TTC549 (cell line): ENCODE results near the gene UNC80.

Experiments
- FAIRE-seq: peaks from 2 replicates; lab custom pipeline; 2012; peaks lifted over from hg19 to GRCh38; lab: Jason Lieb, UNC

Gene UNC80

GRCh38 chr2:209817844-209818271, 46.2 kb downstream of the UNC80 start:
- no peak for FAIRE-seq

DNA sequence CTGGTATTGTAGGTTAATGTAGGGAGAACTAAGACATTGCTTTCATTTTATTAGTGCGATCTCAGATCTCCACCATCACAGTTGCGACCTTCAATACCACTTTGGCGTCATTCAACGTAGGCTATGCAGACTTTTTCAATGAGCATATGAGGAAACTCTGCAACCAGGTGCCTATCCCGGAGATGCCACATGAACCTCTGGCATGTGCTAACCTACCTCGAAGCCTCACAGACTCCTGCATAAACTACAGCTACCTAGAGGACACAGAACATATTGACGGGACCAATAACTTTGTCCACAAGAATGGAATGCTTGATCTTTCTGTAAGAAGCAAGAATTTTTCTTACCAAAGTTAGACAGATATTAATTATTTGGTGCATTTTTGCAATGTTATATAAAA, 47.3 kb downstream of the UNC80 start:
- no peak for FAIRE-seq

DNA sequence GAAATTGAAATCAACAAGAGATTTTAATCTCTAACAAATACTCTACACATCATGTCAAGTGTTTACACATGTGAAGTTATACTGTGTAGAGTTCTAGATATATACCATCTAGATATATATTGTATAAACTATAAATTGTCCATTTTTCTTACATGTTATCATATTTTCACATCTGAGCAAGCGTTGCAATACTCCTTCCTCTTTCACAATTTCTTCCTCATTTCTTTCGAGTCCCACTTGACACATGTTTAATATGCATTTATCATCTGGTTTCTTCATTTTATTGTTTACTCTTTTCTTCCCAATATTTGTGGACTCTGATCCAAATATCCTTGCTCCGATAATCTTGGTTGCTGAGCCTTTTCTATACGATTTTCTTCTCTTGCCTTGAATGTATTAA, 50.2 kb downstream of the UNC80 start:
- FAIRE-seq = no peak

- no peak for FAIRE-seq
Observed at GRCh38 chr2:209823484-209823883, 51.9 kb downstream of the UNC80 start.

GRCh38 chr2:209824391-209824790, 52.8 kb downstream of the UNC80 start:
- FAIRE-seq = no peak

GRCh38 chr2:209830722-209831465, 59.3 kb downstream of the UNC80 start:
- no peak for FAIRE-seq

GRCh38 chr2:209834767-209835166, 63.1 kb downstream of the UNC80 start:
- FAIRE-seq = no peak

- FAIRE-seq = no peak
Observed at GRCh38 chr2:209840434-209840833, 68.8 kb downstream of the UNC80 start.

- FAIRE-seq = no peak
Observed at GRCh38 chr2:209845666-209846065, 74.0 kb downstream of the UNC80 start.

GRCh38 chr2:209864716-209865295, 93.2 kb downstream of the UNC80 start:
- FAIRE-seq = no peak

DNA sequence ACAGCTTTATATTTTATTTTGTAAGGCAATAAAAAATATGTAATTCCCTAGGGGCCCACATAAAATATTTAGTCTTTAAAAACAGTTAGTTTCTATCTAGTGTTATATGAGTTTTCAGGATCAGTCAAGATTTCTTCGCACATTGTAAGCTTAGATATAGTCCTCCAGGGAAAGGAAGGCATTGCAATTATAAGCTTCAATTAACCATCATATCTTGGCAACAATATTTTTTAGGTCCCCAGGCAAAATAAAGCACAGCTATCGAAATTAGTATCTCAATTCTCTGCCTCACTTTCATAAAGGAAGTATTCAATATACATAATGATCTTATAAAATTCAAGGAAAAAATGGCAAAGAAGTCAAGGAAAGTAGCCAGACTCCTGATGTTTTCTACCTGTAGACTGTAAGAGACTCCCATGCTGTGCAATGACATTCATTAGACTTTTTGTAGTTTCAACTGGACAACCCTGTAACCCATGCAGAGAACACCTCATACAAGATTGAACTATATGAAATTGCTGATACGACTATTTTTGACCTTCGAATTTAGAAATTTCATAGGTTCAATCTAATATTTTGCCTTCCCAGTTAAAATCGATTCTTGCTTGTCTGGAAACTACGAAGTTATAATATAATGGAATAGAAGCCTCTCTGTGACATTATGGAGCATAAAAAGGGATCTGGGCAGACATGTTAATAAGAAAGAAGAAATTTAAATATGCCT, 96.8 kb downstream of the UNC80 start:
- no peak for FAIRE-seq

DNA sequence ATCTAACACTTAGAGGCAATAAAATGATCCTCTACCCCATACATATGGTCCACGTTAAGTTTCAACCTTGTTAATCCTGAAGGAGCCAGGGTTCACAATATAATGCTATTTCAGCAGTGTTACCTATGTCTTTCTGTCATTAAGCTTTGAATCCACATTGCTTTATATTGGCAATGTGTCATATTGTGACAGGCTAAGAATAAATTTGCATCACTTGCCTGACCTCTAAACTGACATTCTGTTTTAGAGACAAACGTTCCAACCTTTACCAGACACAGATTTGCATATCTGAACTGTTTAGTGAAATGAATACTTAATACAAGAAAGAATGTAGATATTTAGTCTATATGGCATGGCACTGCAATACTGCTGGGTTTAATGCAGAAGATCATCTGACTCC, 98.4 kb downstream of the UNC80 start:
- FAIRE-seq = no peak

GRCh38 chr2:209872675-209873074, 101.0 kb downstream of the UNC80 start:
- FAIRE-seq = no peak

DNA sequence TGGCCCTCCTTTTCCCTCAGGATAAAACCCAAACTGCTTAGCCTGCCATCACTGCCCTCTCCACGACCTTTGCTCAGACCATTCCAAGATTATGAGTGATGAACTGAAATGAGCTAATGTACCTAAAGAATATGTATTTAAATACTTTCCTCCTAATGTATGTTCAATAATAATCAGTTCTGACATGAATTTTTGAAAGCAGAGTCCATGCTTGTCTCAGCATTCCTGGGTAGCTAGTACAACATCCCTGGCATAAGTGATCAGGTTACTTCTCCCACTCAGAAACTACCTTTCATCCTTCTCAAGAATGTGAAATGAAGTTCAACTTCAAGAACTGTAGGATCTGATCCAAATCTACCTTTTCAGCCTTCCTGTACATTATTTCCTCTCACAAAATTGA, 103.6 kb downstream of the UNC80 start:
- no peak for FAIRE-seq

- no peak for FAIRE-seq
Observed at GRCh38 chr2:209876211-209876610, 104.6 kb downstream of the UNC80 start.

DNA sequence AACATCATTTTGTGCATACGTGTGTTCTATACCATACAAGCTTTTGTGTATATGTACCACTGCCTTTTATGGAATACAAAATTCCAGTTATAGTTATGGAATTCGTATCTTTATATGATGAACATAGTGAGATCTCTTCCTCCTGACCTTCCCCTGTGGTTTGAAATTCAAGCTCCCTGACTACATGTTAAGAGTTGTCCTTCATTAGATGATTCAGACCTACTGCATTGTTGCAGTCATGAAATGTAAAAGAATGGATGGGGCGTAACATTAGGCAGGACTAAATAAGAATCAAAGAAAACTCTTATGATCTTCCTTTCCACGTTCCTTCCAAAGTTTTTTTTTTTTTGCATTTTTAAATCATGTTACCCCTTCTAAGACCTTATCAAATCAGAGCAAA, 107.1 kb downstream of the UNC80 start:
- FAIRE-seq = no peak

DNA sequence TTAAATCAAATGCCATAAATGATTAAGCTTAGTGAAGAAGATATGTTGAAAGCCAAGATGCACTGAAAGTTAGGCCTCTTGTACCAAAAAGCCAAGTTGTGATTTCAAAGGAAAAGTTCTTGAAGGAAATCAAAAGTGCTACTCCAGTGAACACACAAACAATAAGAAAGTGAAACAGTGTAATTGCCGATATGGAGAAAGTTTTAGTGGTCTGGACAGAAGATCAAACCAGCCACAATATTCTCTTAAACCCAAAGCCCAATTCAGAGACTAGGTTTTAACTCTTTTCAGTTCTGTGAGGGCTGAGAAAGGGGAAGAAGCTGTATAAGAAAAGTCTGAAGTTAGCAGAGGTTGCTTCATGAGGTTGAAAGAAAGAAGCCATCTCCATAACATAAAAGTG, 129.0 kb downstream of the UNC80 start:
- no peak for FAIRE-seq

- FAIRE-seq = no peak
Observed at GRCh38 chr2:209901172-209901571, 129.5 kb downstream of the UNC80 start.

DNA sequence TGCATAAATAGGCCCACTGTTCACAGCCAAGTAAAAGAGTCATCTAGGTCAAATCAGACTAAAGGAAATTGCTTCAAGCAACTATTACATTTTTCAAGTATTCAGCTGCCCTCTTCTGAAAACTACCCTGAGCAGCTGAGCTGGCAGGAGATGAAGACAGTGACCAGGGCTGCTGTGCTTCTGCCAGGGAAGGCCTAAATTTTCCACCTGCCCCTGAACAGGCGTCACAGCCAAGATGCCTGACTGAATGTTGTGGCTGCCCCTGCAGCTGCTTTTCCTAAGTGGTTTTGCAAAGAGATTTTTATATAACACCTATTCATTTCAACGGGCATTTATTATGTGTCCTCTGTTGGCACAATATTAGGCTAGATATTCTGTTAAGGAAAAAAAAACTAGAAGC, 134.1 kb downstream of the UNC80 start:
- no peak for FAIRE-seq

DNA sequence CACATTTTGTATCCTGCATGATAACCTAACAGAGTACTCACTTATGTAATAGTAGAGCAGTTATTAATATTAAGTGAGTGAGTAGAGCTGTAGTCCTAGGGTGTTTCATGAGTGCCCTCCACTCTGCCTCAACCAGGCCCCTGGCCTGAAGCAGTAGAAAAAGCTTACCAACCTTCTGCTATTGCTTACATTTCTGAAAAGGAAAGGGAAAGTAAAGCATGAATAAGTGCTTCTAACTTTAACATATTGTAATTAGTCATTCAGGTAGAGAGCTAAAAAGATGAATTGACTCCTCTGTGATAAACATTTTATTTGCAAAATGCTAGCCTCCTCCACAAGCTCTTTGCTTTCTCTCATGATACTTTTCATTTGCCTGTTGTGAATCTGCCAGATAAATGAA, 136.1 kb downstream of the UNC80 start:
- FAIRE-seq = no peak

DNA sequence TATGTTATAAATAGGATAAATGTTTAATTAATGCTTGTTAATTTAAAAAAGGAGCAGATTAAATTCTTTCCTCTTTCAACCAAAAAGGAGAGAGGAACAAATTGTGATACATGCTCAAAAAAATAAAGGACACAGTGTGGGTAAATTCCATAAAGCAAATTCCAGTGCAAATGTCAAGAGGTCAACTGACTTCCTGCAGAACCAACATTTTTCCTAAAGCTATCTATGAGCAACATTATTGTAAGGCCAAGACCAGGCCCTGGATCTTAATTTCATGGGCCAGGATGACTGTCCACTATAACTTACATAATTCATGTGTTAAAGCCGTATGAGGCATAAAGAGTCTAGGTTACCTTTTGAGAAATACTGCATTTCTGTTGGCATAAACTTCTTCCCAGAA, 136.9 kb downstream of the UNC80 start:
- no peak for FAIRE-seq

- no peak for FAIRE-seq
Observed at GRCh38 chr2:209911486-209911885, 139.9 kb downstream of the UNC80 start.

GRCh38 chr2:209913786-209914345, 142.2 kb downstream of the UNC80 start:
- no peak for FAIRE-seq
